Effector memory CD4-positive, alpha-beta T cell (primary cell): ENCODE results near the gene MAG.

Experiments used
- DNase-seq, 3 donors: peaks; one replicate each; pipeline ENCODE4 v3.0.0-alpha.2; 2020
- H3K27ac ChIP-seq: 2 replicates; pipeline ENCODE4 v1.7.0; 2013; ENCODE audit warnings: mild to moderate bottlenecking, low read length, moderate library complexity; ENCODE audit not compliant: insufficient read depth, poor library complexity, severe bottlenecking
- H3K27me3 ChIP-seq: replicated peaks from 2 replicates; pipeline ENCODE4 v1.7.0; 2013; ENCODE audit warnings: mild to moderate bottlenecking, low read length; ENCODE audit not compliant: insufficient read depth, control insufficient read depth, poor library complexity, severe bottlenecking
- H3K36me3 ChIP-seq: 2 replicates; pipeline ENCODE4 v1.7.0; 2013; ENCODE audit warnings: mild to moderate bottlenecking, low read length, moderate library complexity; ENCODE audit not compliant: control insufficient read depth, insufficient read depth
- H3K4me1 ChIP-seq: 2 replicates; pipeline ENCODE4 v1.7.0; 2013; ENCODE audit warnings: low read length, mild to moderate bottlenecking; ENCODE audit not compliant: control insufficient read depth, insufficient read depth, poor library complexity, severe bottlenecking
- H3K4me3 ChIP-seq: 2 replicates; pipeline ENCODE4 v1.7.0; 2013; ENCODE audit warnings: low read length, low read depth, mild to moderate bottlenecking; ENCODE audit not compliant: insufficient read depth, poor library complexity, severe bottlenecking
- H3K9me3 ChIP-seq: 2 replicates; pipeline ENCODE4 v1.7.0; 2013; ENCODE audit warnings: mild to moderate bottlenecking, low read length, moderate library complexity; ENCODE audit not compliant: control insufficient read depth

MAG gene

DNA sequence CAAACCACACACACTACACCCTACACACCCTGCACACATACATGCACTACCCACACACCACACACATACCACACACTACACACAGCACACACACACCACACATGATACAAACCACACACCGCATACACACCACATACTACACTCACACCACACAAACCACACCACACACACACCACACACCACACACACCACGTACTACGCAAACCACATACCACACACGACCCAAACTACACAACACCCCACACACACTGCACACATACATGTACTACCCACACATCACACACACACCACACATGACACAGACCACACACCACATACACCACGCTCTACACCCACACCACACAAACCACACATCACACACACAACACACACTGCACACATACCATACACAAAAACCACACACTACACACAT, 6.6 kb downstream of the MAG start:
- no peak overlapping the region for H3K27ac ChIP-seq
- DNase-seq: no peak
- no peak overlapping the region for H3K4me3 ChIP-seq

DNA sequence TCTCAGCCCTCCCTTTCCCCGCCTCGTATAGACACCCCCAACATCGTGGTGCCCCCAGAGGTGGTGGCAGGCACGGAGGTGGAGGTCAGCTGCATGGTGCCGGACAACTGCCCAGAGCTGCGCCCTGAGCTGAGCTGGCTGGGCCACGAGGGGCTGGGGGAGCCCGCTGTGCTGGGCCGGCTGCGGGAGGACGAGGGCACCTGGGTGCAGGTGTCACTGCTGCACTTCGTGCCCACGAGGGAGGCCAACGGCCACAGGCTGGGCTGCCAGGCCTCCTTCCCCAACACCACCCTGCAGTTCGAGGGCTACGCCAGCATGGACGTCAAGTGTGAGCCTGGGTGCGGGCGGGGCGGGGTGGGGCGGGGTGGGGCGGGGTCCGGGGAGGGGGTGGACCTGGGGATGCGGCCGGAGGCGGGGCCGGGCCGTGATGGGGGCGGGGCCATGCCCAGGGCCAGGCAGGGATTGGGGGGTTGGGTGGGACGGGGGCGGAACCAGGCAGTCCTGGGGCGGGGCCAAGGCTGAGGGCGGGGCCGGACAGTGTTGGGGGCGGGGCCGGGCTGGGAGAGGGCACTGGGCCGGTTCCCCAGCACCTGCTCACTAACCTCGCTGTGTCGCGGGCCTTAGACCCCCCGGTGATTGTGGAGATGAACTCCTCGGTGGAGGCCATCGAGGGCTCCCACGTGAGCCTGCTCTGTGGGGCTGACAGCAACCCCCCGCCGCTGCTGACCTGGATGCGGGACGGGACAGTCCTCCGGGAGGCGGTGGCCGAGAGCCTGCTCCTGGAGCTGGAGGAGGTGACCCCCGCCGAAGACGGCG, 7.8 kb downstream of the MAG start:
- Histone ChIP-seq H3K4me1 (peaks cover 8% of the 10 kb centered on the region), H3K36me3 (no peaks in the 10 kb centered on the region)
- DNase-seq: no peak

More for the DNA sequence above, 6.6 kb downstream of the MAG start:
- Histone ChIP-seq H3K36me3 (no peaks in the 10 kb centered on the region), H3K4me1 (peaks cover 8% of the 10 kb centered on the region), H3K9me3 (no peaks in the 10 kb centered on the region), H3K27me3 (no peaks in the 10 kb centered on the region)

DNA sequence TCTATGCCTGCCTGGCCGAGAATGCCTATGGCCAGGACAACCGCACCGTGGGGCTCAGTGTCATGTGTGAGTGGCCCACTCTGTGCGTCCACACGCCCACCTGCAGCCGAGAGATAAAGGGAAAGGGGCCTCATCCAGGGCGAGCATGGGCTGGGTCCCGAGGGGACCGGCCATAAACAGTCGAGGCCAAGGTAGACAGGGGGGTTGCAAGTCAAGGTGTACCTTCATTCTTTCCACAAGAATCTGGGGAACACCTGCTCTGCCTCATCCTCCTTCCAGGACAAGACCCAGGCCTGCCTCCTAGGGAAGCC, 8.3 kb downstream of the MAG start:
- no peaks in the 10 kb centered on the region for H3K9me3 ChIP-seq
- no peaks in the 10 kb centered on the region for H3K27me3 ChIP-seq

More for the DNA sequence above, 7.8 kb downstream of the MAG start:
- no peak overlapping the region for H3K4me3 ChIP-seq
- no peak overlapping the region for H3K27ac ChIP-seq
- H3K27me3 ChIP-seq: no peaks in the 10 kb centered on the region
- no peaks in the 10 kb centered on the region for H3K9me3 ChIP-seq

DNA sequence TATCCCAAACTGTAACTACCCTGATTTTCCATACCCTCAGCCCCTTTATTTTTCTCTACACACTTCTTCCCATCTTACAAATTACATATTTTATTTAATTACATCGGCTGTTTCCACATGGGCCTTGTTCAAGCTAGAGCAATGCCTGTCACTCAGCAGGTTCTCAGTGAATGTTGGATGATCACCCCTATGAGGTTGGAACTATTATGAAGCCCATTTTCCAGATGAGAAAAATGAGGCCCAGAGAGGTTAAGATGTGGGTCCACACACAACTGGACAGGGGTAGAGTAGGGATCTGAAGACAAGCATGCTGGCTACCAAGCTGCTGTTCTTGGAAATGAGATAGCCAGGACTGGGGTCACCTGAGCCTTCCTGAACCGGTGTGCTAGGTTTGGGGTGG, 10.0 kb downstream of the MAG start:
- no peaks in the 10 kb centered on the region for H3K27me3 ChIP-seq
- no peaks in the 10 kb centered on the region for H3K4me1 ChIP-seq
- no peak for DNase-seq

More for the DNA sequence above, 8.3 kb downstream of the MAG start:
- no peaks in the 10 kb centered on the region for H3K36me3 ChIP-seq
- DNase-seq: no peak
- H3K4me3 ChIP-seq: no peak overlapping the region
- H3K27ac ChIP-seq: no peak overlapping the region
- peaks cover 8% of the 10 kb centered on the region for H3K4me1 ChIP-seq

GRCh38 chr19:35302446-35302845, 10.5 kb downstream of the MAG start:
- no peak for DNase-seq
- Histone ChIP-seq H3K27me3 (no peaks in the 10 kb centered on the region), H3K4me1 (no peaks in the 10 kb centered on the region), H3K4me3 (no peak overlapping the region), H3K9me3 (no peaks in the 10 kb centered on the region), H3K36me3 (no peaks in the 10 kb centered on the region), H3K27ac (no peak overlapping the region)

More for the DNA sequence above, 10.0 kb downstream of the MAG start:
- Histone ChIP-seq H3K9me3 (no peaks in the 10 kb centered on the region), H3K36me3 (no peaks in the 10 kb centered on the region), H3K27ac (no peak overlapping the region), H3K4me3 (no peak overlapping the region)

DNA sequence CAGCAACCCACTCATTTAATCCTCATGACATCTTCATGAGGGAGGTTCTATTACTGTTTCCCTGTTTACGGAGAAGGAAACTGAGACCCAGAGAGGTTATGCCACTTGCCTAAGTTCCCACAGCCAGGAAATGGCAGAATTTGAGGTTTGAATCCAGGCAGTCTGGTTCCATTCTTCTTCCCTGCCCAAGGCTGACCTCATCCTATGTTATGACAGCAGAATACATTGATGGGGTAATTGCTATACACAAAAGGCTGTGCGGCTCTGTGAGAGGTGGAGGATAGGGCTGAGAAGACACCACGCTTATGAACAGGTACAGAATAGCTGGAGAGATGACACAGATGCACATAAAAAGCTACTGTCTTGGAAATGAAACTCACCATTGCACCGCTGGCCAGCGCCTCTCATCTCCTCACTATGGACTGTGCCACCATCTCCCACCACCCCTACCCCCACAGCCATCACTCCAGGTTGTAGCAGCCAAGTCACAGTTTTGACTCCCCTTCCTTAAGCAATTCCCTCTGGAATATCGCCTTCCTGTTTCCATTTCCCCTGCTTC, 11.5 kb downstream of the MAG start:
- no peak for DNase-seq
- Histone ChIP-seq H3K27ac (no peak overlapping the region), H3K9me3 (no peaks in the 10 kb centered on the region), H3K4me1 (no peaks in the 10 kb centered on the region), H3K4me3 (no peak overlapping the region), H3K36me3 (no peaks in the 10 kb centered on the region), H3K27me3 (no peaks in the 10 kb centered on the region)

DNA sequence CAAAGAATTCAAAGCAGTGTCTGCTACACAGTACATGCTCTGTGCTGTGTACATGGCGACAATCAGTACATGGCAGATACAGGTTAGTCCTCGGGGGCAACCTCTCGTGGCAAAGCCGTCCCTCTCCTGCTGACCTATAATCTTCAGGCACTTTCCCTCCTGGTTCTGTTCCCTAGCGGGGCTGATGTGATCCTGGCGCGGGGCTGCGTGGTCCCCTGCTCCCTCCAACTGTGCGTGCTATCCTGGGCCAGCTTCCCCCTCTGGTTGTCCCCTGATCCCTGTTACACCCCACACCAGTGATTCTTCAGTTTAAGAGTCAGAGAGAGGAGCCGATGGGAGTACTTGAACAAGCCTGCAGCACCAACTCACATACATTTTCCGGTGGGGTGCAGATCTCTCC, 12.1 kb downstream of the MAG start:
- Histone ChIP-seq H3K4me3 (no peak overlapping the region), H3K27me3 (no peaks in the 10 kb centered on the region), H3K9me3 (no peaks in the 10 kb centered on the region), H3K4me1 (no peaks in the 10 kb centered on the region), H3K36me3 (no peaks in the 10 kb centered on the region), H3K27ac (no peak overlapping the region)
- DNase-seq: no peak

- no peaks in the 10 kb centered on the region for H3K4me1 ChIP-seq
- H3K27me3 ChIP-seq: no peaks in the 10 kb centered on the region
- H3K27ac ChIP-seq: no peak overlapping the region
- no peaks in the 10 kb centered on the region for H3K9me3 ChIP-seq
- no peaks in the 10 kb centered on the region for H3K36me3 ChIP-seq
- no peak overlapping the region for H3K4me3 ChIP-seq
- no peak for DNase-seq
Measured at GRCh38 chr19:35305181-35305580, 13.2 kb downstream of the MAG start.

- Histone ChIP-seq H3K9me3 (no peaks in the 10 kb centered on the region), H3K4me3 (no peak overlapping the region), H3K27ac (no peak overlapping the region), H3K4me1 (no peaks in the 10 kb centered on the region), H3K36me3 (no peaks in the 10 kb centered on the region), H3K27me3 (no peaks in the 10 kb centered on the region)
- DNase-seq: no peak
Measured at GRCh38 chr19:35306473-35307246, 14.7 kb downstream of the MAG start.

- no peaks in the 10 kb centered on the region for H3K27me3 ChIP-seq
- no peaks in the 10 kb centered on the region for H3K4me1 ChIP-seq
- no peaks in the 10 kb centered on the region for H3K9me3 ChIP-seq
- H3K4me3 ChIP-seq: no peak overlapping the region
- no peaks in the 10 kb centered on the region for H3K36me3 ChIP-seq
- H3K27ac ChIP-seq: no peak overlapping the region
- no peak for DNase-seq
Measured at GRCh38 chr19:35307931-35308330, 16.0 kb downstream of the MAG start.
